ENCODE measurements around the gene ABCG1. TPM values are rescaled to one million over a fixed set of nuclear protein-coding genes. Genes with fewer than 3 reads are reported as not detected.

ABCG1 gene
- polyA plus RNA-seq, 4 donors: 5.5 to 46.5 (median 21.2) TPM

DNA sequence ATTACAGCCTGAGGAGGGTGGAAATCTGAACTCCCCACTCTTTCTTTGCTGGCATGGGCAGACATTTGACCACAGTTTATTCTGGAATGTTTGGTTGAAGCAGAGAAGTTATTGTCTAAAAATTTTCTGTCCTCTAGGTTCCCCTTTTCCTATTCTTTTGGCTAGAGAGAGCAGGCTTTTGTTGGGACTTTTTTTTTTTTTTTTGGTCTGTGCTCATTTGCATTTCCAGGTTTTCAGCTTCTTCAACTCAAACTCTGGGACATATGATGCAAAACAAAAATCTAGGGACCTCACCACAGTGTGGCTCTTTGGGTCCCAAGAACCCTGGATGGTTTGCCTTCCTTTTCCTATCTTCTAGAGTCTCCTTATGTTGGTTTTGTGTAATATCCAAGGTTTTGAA is 10.9 kb upstream of the ABCG1 start:
- Histone ChIP-seq H3K36me3 (ENCODE audit: control insufficient read depth in 3 of 3, insufficient read depth in 2 of 3, low read depth in 1 of 3, low read length in 3 of 3) (no peaks in the 10 kb centered on the region), H3K27ac (ENCODE audit: low read depth in 1 of 3, low read length in 2 of 3) (peak overlapping the region in 1 of 3 donors; percentile 5), H3K27me3 (ENCODE audit: control insufficient read depth in 3 of 3, insufficient read depth in 3 of 3, low read length in 3 of 3) (no peaks in the 10 kb centered on the region), H3K4me3 (ENCODE audit: low read depth in 1 of 3, low read length in 3 of 3) (no peak overlapping the region), H3K9me3 (ENCODE audit: control insufficient read depth in 2 of 2, insufficient read depth in 1 of 2, low read depth in 1 of 2, low read length in 1 of 2) (no peaks in the 10 kb centered on the region), H3K4me1 (ENCODE audit: control insufficient read depth in 3 of 3, insufficient read depth in 2 of 3, low read depth in 1 of 3, low read length in 2 of 3) (peaks cover 0 to 2% (median 0%) of the 10 kb centered on the region in 3 donors)
- FAIRE-seq (no peak), DNase-seq (no peak)

GRCh38 chr21:42208801-42209490 is 10.0 kb upstream of the ABCG1 start:
- H3K4me3 ChIP-seq (ENCODE audit: low read depth in 1 of 3, low read length in 3 of 3): no peak overlapping the region
- H3K27me3 ChIP-seq (ENCODE audit: control insufficient read depth in 3 of 3, insufficient read depth in 3 of 3, low read length in 3 of 3): no peaks in the 10 kb centered on the region
- no peak overlapping the region for H3K27ac ChIP-seq (ENCODE audit: low read depth in 1 of 3, low read length in 2 of 3)
- DNase-seq (peak; percentile 55 to 78), FAIRE-seq (no peak)
- peaks cover 0 to 2% (median 0%) of the 10 kb centered on the region in 3 donors for H3K4me1 ChIP-seq (ENCODE audit: control insufficient read depth in 3 of 3, insufficient read depth in 2 of 3, low read depth in 1 of 3, low read length in 2 of 3)
- H3K36me3 ChIP-seq (ENCODE audit: control insufficient read depth in 3 of 3, insufficient read depth in 2 of 3, low read depth in 1 of 3, low read length in 3 of 3): no peaks in the 10 kb centered on the region
- WGBS, 3 donors: 82% methylated on average over 5 of the region's 5 CpGs
- H3K9me3 ChIP-seq (ENCODE audit: control insufficient read depth in 2 of 2, insufficient read depth in 1 of 2, low read depth in 1 of 2, low read length in 1 of 2): no peaks in the 10 kb centered on the region

DNA sequence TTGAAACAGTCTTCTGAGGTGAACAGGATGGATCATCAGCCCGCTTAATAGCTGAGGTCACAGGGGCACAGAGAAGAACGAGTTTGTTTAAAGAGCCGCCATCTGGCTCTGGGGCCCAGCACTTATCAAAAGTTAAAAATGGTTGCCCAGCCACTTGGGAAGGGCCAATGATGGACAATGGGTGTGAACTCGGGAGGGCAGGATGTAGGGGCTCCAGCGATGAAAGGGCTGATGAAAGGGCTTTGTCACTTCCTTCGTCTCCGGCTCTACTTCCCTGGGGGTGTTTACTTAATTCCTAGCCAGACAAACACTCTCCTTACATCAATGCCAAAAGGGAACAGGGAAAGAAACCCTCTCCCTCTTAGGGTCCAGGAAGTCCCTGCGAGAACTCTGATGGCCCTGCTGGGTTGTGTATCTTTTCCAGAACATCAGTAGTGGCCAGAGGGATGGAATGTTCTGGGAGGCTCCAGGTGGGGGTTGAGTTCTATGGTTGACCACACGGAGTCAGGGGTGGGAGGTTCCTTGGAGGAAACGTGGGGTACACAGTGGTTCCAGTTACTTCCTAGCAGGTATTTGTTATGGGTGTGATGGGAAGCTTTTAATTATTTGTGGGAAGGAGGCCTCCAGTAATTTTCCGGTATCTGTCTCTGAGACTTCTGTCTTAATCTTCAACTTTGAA is 9.0 kb upstream of the ABCG1 start:
- Histone ChIP-seq H3K27me3 (ENCODE audit: control insufficient read depth in 3 of 3, insufficient read depth in 3 of 3, low read length in 3 of 3) (no peaks in the 10 kb centered on the region), H3K4me3 (ENCODE audit: low read depth in 1 of 3, low read length in 3 of 3) (no peak overlapping the region), H3K4me1 (ENCODE audit: control insufficient read depth in 3 of 3, insufficient read depth in 2 of 3, low read depth in 1 of 3, low read length in 2 of 3) (peaks cover 0 to 2% (median 0%) of the 10 kb centered on the region in 3 donors), H3K9me3 (ENCODE audit: control insufficient read depth in 2 of 2, insufficient read depth in 1 of 2, low read depth in 1 of 2, low read length in 1 of 2) (peaks cover 0 to 5% of the 10 kb centered on the region in 2 donors), H3K36me3 (ENCODE audit: control insufficient read depth in 3 of 3, insufficient read depth in 2 of 3, low read depth in 1 of 3, low read length in 3 of 3) (no peaks in the 10 kb centered on the region), H3K27ac (ENCODE audit: low read depth in 1 of 3, low read length in 2 of 3) (no peak overlapping the region)
- WGBS, 3 donors: 60 to 80% (median 77%) methylated on average over 11 of the region's 11 CpGs
- DNase-seq: no peak
- no peak for FAIRE-seq

DNA sequence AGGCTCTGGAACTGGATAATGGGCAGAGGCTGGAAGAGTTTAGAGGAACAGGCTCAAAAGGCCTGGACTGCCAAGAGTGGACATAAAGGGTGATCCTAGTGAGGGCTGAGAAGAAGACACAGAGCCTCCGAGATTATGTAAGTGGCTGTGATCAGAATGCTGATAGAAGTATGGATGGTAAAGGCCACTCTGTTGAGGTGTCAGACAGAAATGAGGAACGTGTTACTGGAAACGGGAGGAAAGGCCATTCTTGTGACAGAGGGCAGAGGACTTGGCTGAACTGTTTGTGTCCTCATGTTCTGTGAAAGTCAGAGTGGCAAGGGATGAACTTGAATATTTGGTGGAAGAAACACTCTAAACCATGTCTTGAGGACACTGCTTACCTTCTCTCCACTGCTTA is 6.7 kb upstream of the ABCG1 start:
- Histone ChIP-seq H3K9me3 (ENCODE audit: control insufficient read depth in 2 of 2, insufficient read depth in 1 of 2, low read depth in 1 of 2, low read length in 1 of 2) (peaks cover 0 to 22% of the 10 kb centered on the region in 2 donors), H3K27ac (ENCODE audit: low read depth in 1 of 3, low read length in 2 of 3) (no peak overlapping the region), H3K4me3 (ENCODE audit: low read depth in 1 of 3, low read length in 3 of 3) (no peak overlapping the region), H3K36me3 (ENCODE audit: control insufficient read depth in 3 of 3, insufficient read depth in 2 of 3, low read depth in 1 of 3, low read length in 3 of 3) (no peaks in the 10 kb centered on the region), H3K4me1 (ENCODE audit: control insufficient read depth in 3 of 3, insufficient read depth in 2 of 3, low read depth in 1 of 3, low read length in 2 of 3) (peaks cover 0 to 2% (median 0%) of the 10 kb centered on the region in 3 donors), H3K27me3 (ENCODE audit: control insufficient read depth in 3 of 3, insufficient read depth in 3 of 3, low read length in 3 of 3) (no peaks in the 10 kb centered on the region)
- FAIRE-seq (no peak), DNase-seq (no peak)
- WGBS, 3 donors: 87 to 95% (median 90%) methylated on average over 3 of the region's 3 CpGs

DNA sequence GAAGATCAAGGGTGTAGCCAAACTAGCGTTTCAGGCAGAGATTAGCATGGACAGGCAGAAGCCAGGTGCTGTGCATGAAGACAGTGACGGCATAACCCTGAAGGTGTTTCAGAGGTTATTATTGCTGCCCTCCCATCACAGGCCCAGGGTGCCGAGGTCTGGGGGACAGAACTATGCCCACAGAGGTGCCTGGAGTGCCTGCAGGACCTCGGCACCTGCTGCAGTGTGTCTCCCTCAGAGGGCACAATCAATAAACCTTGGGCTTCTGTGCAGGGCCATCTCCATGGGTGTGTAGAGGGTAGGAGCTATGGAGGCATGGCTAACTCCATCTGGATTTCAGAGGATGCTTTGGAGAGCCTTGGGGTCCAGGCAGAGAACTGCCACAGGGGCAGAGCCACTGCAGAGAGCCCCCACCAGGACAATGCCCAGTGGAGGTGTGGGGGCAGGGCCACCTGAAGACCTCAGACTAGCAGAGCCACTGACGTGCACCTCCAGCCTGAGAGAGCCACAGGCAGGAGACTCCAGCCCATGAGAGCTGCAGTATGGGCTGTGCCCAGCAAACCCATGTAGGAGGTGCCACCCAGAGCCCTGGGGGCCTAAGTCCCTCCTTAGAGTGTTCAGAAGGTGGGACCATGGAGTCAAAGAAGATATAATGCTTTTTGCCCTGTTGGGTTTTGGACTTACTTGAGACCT is 5.7 kb upstream of the ABCG1 start:
- no peaks in the 10 kb centered on the region for H3K36me3 ChIP-seq (ENCODE audit: control insufficient read depth in 3 of 3, insufficient read depth in 2 of 3, low read depth in 1 of 3, low read length in 3 of 3)
- DNase-seq (no peak), FAIRE-seq (no peak)
- H3K4me1 ChIP-seq (ENCODE audit: control insufficient read depth in 3 of 3, insufficient read depth in 2 of 3, low read depth in 1 of 3, low read length in 2 of 3): peaks cover 0 to 2% (median 0%) of the 10 kb centered on the region in 3 donors
- peaks cover 0 to 5% (median 0%) of the 10 kb centered on the region in 3 donors for H3K27me3 ChIP-seq (ENCODE audit: control insufficient read depth in 3 of 3, insufficient read depth in 3 of 3, low read length in 3 of 3)
- H3K9me3 ChIP-seq (ENCODE audit: control insufficient read depth in 2 of 2, insufficient read depth in 1 of 2, low read depth in 1 of 2, low read length in 1 of 2): peaks cover 0 to 22% of the 10 kb centered on the region in 2 donors
- H3K4me3 ChIP-seq (ENCODE audit: low read depth in 1 of 3, low read length in 3 of 3): no peak overlapping the region
- 72 to 87% (median 84%) methylated on average over 5 of the region's 5 CpGs for WGBS, 3 donors
- H3K27ac ChIP-seq (ENCODE audit: low read depth in 1 of 3, low read length in 2 of 3): no peak overlapping the region

DNA sequence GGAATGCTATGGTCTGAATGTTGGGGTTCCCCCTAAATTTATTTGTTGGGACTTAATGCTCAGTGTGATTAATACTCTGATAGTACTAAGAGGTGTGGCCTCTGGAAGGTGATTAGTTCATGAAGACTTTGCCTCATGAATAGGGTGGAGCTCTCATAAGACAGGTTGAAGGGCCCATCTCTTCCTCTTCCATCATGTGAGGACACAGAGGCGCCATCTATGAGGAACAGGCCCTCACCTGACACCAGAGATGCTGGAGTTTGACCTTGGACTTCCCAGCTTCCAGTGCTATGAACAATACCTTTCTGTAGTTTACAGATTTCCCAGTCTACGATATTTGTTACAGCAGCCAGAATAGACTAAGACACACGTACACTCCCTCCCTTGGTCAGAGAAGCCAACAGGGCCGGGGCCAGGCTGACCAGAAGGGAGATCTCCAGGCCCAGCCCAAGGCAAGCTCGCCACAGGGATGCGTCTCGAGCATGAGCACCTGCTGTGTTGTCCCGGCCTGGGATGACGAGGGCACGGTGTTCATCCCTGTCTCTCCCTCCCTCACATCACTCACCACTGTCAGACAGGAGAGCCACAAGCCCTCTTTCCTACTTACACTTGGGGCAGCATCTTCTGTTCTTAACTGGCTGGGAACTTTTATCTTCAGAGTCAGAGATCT is 4.7 kb upstream of the ABCG1 start:
- Histone ChIP-seq H3K4me3 (ENCODE audit: low read depth in 1 of 3, low read length in 3 of 3) (no peak overlapping the region), H3K4me1 (ENCODE audit: control insufficient read depth in 3 of 3, insufficient read depth in 2 of 3, low read depth in 1 of 3, low read length in 2 of 3) (peaks cover 0 to 6% (median 0%) of the 10 kb centered on the region in 3 donors), H3K9me3 (ENCODE audit: control insufficient read depth in 2 of 2, insufficient read depth in 1 of 2, low read depth in 1 of 2, low read length in 1 of 2) (peaks cover 0 to 22% of the 10 kb centered on the region in 2 donors), H3K27me3 (ENCODE audit: control insufficient read depth in 3 of 3, insufficient read depth in 3 of 3, low read length in 3 of 3) (peaks cover 0 to 12% (median 0%) of the 10 kb centered on the region in 3 donors), H3K27ac (ENCODE audit: low read depth in 1 of 3, low read length in 2 of 3) (peak overlapping the region in 1 of 3 donors; percentile 63), H3K36me3 (ENCODE audit: control insufficient read depth in 3 of 3, insufficient read depth in 2 of 3, low read depth in 1 of 3, low read length in 3 of 3) (no peaks in the 10 kb centered on the region)
- WGBS, 3 donors: 89 to 92% (median 89%) methylated on average over 10 of the region's 10 CpGs
- DNase-seq (peak in 1 of 2 donors; percentile 78), FAIRE-seq (no peak)

GRCh38 chr21:42214921-42215320 is 4.0 kb upstream of the ABCG1 start:
- DNase-seq (no peak), FAIRE-seq (no peak)
- Histone ChIP-seq H3K27ac (ENCODE audit: low read depth in 1 of 3, low read length in 2 of 3) (no peak overlapping the region), H3K4me3 (ENCODE audit: low read depth in 1 of 3, low read length in 3 of 3) (no peak overlapping the region), H3K27me3 (ENCODE audit: control insufficient read depth in 3 of 3, insufficient read depth in 3 of 3, low read length in 3 of 3) (peaks cover 0 to 19% (median 0%) of the 10 kb centered on the region in 3 donors), H3K9me3 (ENCODE audit: control insufficient read depth in 2 of 2, insufficient read depth in 1 of 2, low read depth in 1 of 2, low read length in 1 of 2) (peaks cover 0 to 22% of the 10 kb centered on the region in 2 donors), H3K36me3 (ENCODE audit: control insufficient read depth in 3 of 3, insufficient read depth in 2 of 3, low read depth in 1 of 3, low read length in 3 of 3) (no peaks in the 10 kb centered on the region), H3K4me1 (ENCODE audit: control insufficient read depth in 3 of 3, insufficient read depth in 2 of 3, low read depth in 1 of 3, low read length in 2 of 3) (peaks cover 0 to 13% (median 0%) of the 10 kb centered on the region in 3 donors)
- 84 to 99% (median 88%) methylated on average over 5 of the region's 5 CpGs for WGBS, 3 donors
